Type B pancreatic cell (in vitro differentiated cells): ENCODE measurements around the gene LRFN3. TPM values are rescaled to one million over a fixed set of nuclear protein-coding genes. Genes with fewer than 3 reads are reported as not detected.

ENCODE experiments used
- DNase-seq: peaks from one replicate; pipeline ENCODE4 v3.0.0; 2021; ENCODE audit warnings: mixed read lengths; ENCODE audit not compliant: unreplicated experiment; ENCODE audit errors: extremely low spot score
- H3K27ac Mint-ChIP-seq: 2 replicates; pipeline ENCODE4 v1.8.0; 2021; ENCODE audit warnings: mild to moderate bottlenecking, mixed read lengths
- H3K27me3 Mint-ChIP-seq: 2 replicates; pipeline ENCODE4 v1.8.0; 2021; ENCODE audit warnings: mixed read lengths
- H3K36me3 Mint-ChIP-seq: 2 replicates; pipeline ENCODE4 v1.8.0; 2021; ENCODE audit warnings: mixed read lengths
- H3K4me1 Mint-ChIP-seq: one replicate; pipeline ENCODE4 v1.8.0; 2021; ENCODE audit warnings: mixed read lengths; ENCODE audit not compliant: unreplicated experiment
- H3K4me3 Mint-ChIP-seq: 2 replicates; pipeline ENCODE4 v1.8.0; 2021; ENCODE audit warnings: mild to moderate bottlenecking, mixed read lengths
- H3K9me3 Mint-ChIP-seq: 2 replicates; pipeline ENCODE4 v1.8.0; 2021; ENCODE audit warnings: mixed read lengths
- total RNA-seq: library from RNA; stranded (reverse); gene quantifications from 2 replicates; pipeline ENCODE4 v1.2.1, GENCODE V29; 2021; ENCODE audit warnings: low replicate concordance
- TF ChIP-seq, protein P1 (sequence below): fragments of 200-600 bp; sonication (generic); conservative IDR thresholded peaks from 2 replicates; pipeline ENCODE4 v1.5.0; 2021; ENCODE audit warnings: antibody characterized with exemption, mild to moderate bottlenecking

Gene LRFN3
- total RNA-seq, 1 donor from 2014 or later: 22.6 TPM

DNA sequence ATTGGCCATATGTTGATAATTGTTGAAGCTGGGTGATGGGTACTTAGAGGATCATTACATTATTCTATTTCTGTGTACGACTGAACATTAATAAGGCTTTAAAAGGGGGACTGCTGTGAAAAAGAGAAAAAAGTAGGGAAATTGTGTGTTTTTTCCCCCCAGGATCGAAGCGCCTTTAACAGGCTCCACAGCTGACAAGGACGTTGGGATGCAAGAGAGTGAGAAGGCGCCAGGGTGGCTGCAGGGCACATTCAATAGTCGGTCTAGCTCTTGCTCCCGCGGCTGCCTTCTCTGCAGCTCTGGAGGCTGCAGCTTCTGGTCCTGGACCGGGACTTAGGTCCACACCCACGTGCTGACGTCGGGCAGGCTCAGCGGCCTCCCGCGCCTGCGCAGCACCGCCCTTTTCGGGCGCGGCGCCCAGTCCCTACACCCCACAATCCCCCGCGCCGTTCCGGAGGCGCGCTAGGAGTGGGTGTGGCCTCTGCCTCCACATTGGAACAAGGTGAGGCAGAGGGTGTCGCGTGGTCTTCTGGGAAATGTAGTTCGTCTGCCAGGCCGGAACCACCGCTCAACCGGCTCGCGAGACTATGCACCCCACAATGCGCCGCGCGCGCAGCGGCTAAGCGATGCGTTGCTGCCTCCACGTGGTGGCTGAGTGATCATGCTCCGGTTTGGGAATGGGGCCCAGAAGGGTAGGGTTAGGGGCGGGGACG lies 4.9 kb upstream of the LRFN3 start:
- TF ChIP-seq, protein P1, sequence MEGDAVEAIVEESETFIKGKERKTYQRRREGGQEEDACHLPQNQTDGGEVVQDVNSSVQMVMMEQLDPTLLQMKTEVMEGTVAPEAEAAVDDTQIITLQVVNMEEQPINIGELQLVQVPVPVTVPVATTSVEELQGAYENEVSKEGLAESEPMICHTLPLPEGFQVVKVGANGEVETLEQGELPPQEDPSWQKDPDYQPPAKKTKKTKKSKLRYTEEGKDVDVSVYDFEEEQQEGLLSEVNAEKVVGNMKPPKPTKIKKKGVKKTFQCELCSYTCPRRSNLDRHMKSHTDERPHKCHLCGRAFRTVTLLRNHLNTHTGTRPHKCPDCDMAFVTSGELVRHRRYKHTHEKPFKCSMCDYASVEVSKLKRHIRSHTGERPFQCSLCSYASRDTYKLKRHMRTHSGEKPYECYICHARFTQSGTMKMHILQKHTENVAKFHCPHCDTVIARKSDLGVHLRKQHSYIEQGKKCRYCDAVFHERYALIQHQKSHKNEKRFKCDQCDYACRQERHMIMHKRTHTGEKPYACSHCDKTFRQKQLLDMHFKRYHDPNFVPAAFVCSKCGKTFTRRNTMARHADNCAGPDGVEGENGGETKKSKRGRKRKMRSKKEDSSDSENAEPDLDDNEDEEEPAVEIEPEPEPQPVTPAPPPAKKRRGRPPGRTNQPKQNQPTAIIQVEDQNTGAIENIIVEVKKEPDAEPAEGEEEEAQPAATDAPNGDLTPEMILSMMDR: peak; percentile 85
- Mint-ChIP-seq H3K4me1 (peaks cover 11% of the 10 kb centered on the region), H3K9me3 (no peaks in the 10 kb centered on the region), H3K36me3 (no peaks in the 10 kb centered on the region), H3K27ac (peak overlapping the region; percentile 59), H3K27me3 (peaks cover 4% of the 10 kb centered on the region), H3K4me3 (peak overlapping the region; percentile 78)
- peak; percentile 99 for DNase-seq

DNA sequence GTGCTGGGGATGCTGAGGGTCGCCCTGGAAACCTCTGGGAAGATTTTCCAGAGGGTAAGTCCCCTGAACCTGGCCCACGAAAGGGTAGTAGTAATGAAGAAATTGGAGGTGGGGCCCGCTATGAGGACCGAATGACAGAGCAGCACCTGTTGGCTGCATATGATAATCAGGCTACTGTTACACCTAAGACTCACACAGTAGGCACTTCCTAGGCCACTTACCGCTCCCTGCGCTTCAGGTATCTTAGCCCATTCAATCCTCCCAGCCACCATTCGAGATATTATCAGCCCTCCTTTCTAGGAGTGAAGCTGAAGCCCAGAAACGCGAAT lies 4.3 kb upstream of the LRFN3 start:
- no peak for DNase-seq
- Mint-ChIP-seq H3K4me3 (peak overlapping the region; percentile 78), H3K27ac (no peak overlapping the region), H3K27me3 (peaks cover 1% of the 10 kb centered on the region), H3K4me1 (peaks cover 11% of the 10 kb centered on the region), H3K36me3 (no peaks in the 10 kb centered on the region), H3K9me3 (no peaks in the 10 kb centered on the region)
- TF ChIP-seq, protein P1: peak; percentile 6

DNA sequence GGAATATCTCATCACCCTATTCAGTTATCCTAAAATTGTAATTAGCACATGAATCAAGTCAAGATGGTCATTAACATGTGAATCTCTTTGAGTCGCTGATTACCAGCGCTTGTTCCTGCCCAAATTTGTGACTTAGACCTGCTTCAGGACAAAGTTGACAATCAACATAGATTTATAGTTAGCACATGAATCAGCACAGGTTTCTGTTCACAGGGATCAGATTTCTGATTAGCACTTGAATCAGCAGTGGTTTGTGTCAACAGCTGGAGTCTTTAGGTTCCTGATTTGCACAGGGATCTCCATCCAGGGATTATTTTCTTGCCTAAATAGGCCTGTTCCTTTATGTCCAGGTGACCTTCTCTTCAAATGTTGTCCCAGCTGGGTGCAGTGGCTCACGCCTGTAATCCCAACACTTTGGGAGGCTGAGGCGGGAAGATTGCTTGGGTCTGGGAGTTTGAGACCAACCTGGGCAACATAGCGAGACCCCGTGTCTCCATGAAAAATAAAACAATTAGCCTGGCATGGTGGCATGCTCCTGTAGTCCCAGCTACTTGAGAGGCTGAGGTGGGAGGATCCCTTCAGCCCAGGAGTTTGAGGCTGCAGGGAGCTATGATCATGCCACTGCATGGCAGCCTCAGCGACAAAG lies 3.8 kb upstream of the LRFN3 start:
- no peaks in the 10 kb centered on the region for H3K27me3 Mint-ChIP-seq
- no peak for DNase-seq
- no peak overlapping the region for H3K4me3 Mint-ChIP-seq
- H3K9me3 Mint-ChIP-seq: no peaks in the 10 kb centered on the region
- no peaks in the 10 kb centered on the region for H3K36me3 Mint-ChIP-seq
- TF ChIP-seq, protein P1: no peak
- peaks cover 11% of the 10 kb centered on the region for H3K4me1 Mint-ChIP-seq
- no peak overlapping the region for H3K27ac Mint-ChIP-seq

DNA sequence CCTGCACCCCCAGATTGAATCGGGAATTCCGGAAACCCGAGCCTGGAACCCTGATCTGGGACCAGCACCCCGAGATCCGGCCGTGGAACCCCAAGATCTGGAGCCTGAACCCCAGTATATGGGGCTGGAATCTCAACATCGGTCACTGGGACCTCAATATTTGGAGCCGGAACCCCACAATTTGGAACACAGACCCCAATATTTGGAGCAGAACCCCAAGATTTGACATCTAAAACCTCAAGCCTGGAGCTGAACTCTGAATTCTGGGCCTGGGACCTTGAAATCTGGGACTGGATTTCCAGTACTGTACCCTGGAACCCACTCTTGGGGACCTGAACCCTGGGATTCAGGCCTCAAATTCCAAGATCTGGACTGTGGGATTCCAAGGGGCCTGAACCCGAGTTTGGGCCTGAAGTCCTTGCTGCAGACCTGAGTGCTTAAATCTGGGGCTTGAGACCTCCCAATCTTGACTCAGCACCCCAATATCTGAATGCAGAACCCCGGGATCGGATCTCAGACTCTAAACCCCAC lies 629 bp downstream of the LRFN3 start:
- peaks cover 13% of the 10 kb centered on the region for H3K36me3 Mint-ChIP-seq
- H3K27me3 Mint-ChIP-seq: no peaks in the 10 kb centered on the region
- no peaks in the 10 kb centered on the region for H3K9me3 Mint-ChIP-seq
- peak overlapping the region; percentile 88 for H3K4me3 Mint-ChIP-seq
- DNase-seq: no peak
- H3K27ac Mint-ChIP-seq: no peak overlapping the region
- TF ChIP-seq, protein P1: no peak
- H3K4me1 Mint-ChIP-seq: peaks cover 21% of the 10 kb centered on the region

DNA sequence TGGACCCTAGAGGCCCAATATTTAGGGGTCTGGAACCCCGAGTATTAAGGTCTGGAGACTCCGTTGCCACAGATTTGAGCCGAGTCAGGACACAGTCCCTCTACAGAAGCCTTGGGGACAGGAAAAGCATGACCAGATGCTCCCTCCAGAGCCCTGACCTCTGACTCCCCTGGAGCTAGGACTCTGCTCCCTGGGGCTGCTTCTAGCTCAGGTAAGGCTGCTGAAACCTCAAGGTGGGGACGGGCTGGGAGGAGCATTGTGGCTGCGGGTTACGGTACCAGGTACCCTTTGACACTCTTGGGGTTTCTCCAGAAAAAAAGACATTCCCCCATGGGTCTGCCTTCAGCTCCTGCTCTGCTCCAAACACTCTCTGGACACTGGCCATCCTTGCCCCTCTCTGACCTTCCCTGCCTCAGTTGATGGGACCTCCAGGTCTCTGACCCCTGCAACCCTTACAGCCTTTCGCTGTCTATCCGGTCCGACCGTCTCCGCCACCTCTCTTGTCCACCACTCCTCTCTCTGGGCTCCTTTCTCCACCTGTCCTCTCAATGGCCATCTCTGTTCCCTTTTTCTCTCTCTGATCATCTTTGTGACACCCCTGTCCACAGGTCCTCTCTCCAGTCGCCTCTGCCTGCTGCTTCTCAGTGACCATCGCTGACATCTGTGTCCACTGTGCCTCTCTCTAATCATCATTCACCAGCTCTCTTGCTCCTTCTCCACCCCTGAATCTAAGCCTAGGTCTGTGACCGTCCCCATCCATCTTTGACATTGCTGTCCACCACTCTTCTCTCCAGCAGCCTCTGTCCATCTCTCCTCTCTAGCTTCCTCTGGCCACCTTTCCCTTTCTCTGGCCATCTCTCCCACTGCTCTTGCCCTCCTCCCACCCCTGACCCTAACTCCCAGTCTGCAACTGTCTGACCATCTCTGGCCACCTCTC lies 1.4 kb downstream of the LRFN3 start:
- Mint-ChIP-seq H3K4me1 (peaks cover 21% of the 10 kb centered on the region), H3K27me3 (no peaks in the 10 kb centered on the region), H3K27ac (peak overlapping the region; percentile 57), H3K36me3 (peaks cover 13% of the 10 kb centered on the region), H3K9me3 (no peaks in the 10 kb centered on the region), H3K4me3 (peak overlapping the region; percentile 88)
- no peak for DNase-seq
- TF ChIP-seq, protein P1: no peak
